ENCODE results near the gene KCNK4.

The KCNK4 gene

DNA sequence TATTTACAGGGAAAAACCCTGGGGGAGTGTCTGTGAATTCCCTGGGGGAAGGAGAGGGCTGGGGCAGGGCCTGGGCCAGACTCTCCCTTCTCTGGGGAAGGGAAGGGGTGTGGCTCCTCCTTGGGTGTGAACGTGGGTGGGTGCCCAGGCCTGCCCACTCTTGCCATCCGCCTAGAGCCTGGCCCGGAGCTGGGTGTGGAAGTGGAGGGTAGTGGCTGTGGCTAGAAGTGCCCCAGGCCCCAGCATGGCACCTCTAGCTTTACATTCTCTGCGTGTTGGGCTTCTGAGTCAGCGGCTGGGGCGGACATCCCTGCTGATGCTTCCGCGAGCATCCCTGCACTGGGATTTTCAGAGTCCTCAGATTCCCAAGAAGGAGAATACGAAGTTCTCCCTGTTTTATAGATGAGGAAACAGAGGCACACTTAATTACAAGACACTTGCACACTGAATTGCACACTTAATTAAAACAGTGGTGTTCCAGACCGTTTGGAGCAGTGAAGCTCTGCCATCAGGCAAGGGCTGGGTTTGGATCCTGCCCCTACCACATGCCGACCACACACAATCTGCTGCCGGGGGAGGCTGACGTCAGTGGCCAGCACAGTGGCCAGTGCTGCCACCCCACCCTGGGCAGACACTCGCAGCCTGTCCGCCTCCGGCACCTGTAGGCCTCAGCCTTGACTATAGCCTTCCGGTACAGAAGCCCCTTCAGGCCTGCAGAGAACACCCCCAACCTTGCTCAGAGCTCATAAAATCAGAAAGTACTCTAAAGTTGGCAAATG lies 14.3 kb upstream of the KCNK4 start:
- H3K9ac ChIP-seq (ENCODE audit: low read depth, low read length) = peak overlapping the region; percentile 16
- H3K4me1 ChIP-seq (ENCODE audit: control insufficient read depth, insufficient read depth, low read length) = peaks cover 12% of the 10 kb centered on the region
- H3K4me2 ChIP-seq (ENCODE audit: low read length) = peak overlapping the region; percentile 25
- H3K9me3 ChIP-seq (replicated peaks; ENCODE audit: low read length) = no peaks in the 10 kb centered on the region
- peaks cover 9% of the 10 kb centered on the region for H3K36me3 ChIP-seq (ENCODE audit: insufficient read depth, low read length)
- H3K4me3 ChIP-seq (ENCODE audit: low read length) = no peak overlapping the region
- H3K27me3 ChIP-seq (ENCODE audit: control insufficient read depth, insufficient read depth, low read length) = no peaks in the 10 kb centered on the region

DNA sequence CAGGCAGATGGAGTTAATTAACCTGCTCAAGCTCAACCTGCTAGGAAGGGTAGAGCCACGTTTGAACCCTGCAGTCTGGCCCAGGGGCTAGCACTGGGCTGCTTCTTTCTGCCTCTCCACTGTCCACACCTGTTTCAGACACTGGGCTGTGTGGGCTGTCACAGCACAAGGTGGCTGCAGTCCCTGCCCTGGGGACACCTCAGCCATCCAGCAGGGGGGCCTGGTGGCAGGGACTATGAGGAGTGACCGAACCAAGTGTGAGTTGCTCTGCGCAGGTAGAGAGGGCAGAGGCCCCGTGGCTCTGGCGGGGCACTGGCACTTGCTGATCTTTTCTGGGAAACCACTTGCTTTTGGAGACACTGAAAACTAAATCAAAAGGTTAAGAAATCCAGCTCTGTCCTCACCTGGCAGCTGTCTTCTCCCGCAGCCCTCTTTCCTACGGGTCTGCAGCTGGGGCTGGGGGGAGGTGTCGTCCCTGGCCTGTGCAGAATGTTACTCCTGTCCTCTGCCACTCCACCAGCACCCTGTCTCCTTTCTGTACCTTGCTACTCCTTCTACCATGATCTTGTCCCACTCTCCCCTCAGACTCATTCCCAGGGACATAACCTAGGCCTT lies 12.4 kb upstream of the KCNK4 start:
- H3K4me3 ChIP-seq (ENCODE audit: low read length) = no peak overlapping the region
- H3K9ac ChIP-seq (ENCODE audit: low read depth, low read length) = no peak overlapping the region
- no peak overlapping the region for H3K4me2 ChIP-seq (ENCODE audit: low read length)
- H3K36me3 ChIP-seq (ENCODE audit: insufficient read depth, low read length) = peaks cover 9% of the 10 kb centered on the region
- peaks cover 11% of the 10 kb centered on the region for H3K4me1 ChIP-seq (ENCODE audit: control insufficient read depth, insufficient read depth, low read length)
- no peaks in the 10 kb centered on the region for H3K27me3 ChIP-seq (ENCODE audit: control insufficient read depth, insufficient read depth, low read length)
- no peaks in the 10 kb centered on the region for H3K9me3 ChIP-seq (replicated peaks; ENCODE audit: low read length)

DNA sequence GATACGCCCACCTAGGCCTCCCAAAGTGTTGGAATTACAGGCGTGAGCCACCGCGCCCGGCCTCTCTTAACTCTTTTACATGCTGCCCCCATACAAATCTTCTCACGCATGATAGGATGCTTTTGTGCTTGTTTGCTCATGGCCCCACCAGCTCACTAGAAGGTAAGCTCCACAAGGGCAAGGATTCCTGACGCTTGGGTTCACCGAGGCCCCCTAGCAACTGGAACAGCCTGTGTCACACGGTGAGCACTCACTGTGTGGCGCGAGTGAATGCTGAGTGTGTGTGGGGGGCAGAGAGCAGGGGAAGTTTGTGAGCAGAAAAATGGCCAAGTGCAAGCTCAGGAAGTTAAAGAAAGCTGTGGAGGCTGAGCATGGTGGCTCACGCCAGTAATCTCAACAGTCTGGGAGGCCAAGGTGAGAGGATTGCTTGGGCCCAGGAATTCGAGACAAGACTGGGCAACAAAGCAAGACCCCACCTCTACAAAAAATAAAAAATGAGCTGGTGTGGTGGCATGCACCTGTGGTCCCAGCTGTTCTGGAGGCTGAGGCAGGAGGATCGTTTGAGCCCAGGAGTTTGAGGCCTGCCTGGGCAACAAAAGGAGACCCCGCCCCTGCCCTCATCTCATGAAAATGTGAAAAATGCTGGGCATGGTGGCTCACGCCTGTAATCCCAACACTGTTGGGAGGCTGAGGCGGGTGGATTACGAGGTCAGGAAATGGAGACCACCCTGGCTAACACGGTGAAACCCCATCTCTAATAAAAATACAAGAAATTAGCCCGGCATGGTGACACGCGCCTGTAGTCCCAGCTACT lies 8.9 kb upstream of the KCNK4 start:
- Histone ChIP-seq H3K36me3 (ENCODE audit: insufficient read depth, low read length) (peaks cover 4% of the 10 kb centered on the region), H3K4me2 (ENCODE audit: low read length) (no peak overlapping the region), H3K4me1 (ENCODE audit: control insufficient read depth, insufficient read depth, low read length) (peaks cover 20% of the 10 kb centered on the region), H3K9me3 (replicated peaks; ENCODE audit: low read length) (no peaks in the 10 kb centered on the region), H3K4me3 (ENCODE audit: low read length) (no peak overlapping the region), H3K9ac (ENCODE audit: low read depth, low read length) (no peak overlapping the region), H3K27me3 (ENCODE audit: control insufficient read depth, insufficient read depth, low read length) (no peaks in the 10 kb centered on the region)

- no peaks in the 10 kb centered on the region for H3K27me3 ChIP-seq (ENCODE audit: control insufficient read depth, insufficient read depth, low read length)
- H3K36me3 ChIP-seq (ENCODE audit: insufficient read depth, low read length) = no peaks in the 10 kb centered on the region
- H3K4me1 ChIP-seq (ENCODE audit: control insufficient read depth, insufficient read depth, low read length) = peaks cover 20% of the 10 kb centered on the region
- H3K9me3 ChIP-seq (replicated peaks; ENCODE audit: low read length) = no peaks in the 10 kb centered on the region
- no peak overlapping the region for H3K4me3 ChIP-seq (ENCODE audit: low read length)
- peak overlapping the region; percentile 99 for H3K4me2 ChIP-seq (ENCODE audit: low read length)
- no peak overlapping the region for H3K9ac ChIP-seq (ENCODE audit: low read depth, low read length)
Measured at GRCh38 chr11:64283092-64283491, 8.0 kb upstream of the KCNK4 start.

DNA sequence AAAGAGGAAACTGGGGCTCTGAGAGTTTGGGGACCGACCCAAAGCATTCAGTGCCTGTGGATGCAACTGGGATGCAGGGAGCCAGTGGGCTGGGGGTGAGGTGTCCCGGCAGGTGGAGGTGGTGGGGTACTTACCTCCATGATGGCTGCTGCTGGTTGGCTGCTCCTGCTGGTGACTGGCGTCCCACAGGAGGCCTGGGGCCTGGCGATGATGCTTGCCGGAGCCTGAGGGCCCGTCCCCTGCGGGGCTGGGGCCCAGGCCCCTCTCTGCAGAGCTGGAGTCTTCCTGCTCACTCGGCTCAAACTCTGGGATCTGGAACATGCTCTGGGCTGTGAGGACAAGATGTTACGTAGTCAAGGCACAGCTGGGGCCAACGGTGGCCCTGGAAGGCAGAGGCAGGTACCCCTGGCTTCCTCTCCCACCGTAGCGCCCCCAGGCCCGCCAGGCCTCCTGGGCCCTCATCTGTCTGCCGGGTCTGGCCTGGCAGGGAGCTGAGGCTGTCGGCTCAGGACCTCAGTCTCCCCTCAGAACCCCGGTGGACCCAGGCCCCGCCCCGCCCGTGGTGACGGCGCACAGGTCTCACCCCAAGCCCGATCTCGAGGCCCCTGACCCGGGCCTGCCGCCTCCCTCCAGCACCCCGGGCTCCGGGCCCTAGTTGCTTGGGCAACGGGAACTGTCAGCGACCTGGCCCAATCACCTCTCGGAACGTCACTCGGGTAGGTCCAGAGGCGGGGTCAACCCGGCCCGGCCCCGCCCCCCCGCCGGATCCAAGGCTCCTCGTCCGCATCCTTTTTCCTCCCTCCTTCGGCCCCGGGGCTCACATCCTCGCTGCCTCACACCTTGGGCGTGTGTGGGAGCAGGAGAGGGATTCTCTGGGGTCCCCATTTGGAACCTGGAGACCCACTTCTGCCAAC lies 6.8 kb upstream of the KCNK4 start, which contains the start of gene BAD:
BAD (minus strand) TSS at position 618 of the 914 bp plus-strand sequence; CDS start at position 321, 297 bp downstream.
- no peaks in the 10 kb centered on the region for H3K27me3 ChIP-seq (ENCODE audit: control insufficient read depth, insufficient read depth, low read length)
- H3K9me3 ChIP-seq (replicated peaks; ENCODE audit: low read length) = no peaks in the 10 kb centered on the region
- H3K4me1 ChIP-seq (ENCODE audit: control insufficient read depth, insufficient read depth, low read length) = peaks cover 20% of the 10 kb centered on the region
- peak within 1 kb of the TSS; percentile 99 for H3K4me2 ChIP-seq (ENCODE audit: low read length)
- peak within 1 kb of the TSS; percentile 84 for H3K4me3 ChIP-seq (ENCODE audit: low read length)
- H3K9ac ChIP-seq (ENCODE audit: low read depth, low read length) = peak within 1 kb of the TSS; percentile 88
- no peaks in the 10 kb centered on the region for H3K36me3 ChIP-seq (ENCODE audit: insufficient read depth, low read length)

DNA sequence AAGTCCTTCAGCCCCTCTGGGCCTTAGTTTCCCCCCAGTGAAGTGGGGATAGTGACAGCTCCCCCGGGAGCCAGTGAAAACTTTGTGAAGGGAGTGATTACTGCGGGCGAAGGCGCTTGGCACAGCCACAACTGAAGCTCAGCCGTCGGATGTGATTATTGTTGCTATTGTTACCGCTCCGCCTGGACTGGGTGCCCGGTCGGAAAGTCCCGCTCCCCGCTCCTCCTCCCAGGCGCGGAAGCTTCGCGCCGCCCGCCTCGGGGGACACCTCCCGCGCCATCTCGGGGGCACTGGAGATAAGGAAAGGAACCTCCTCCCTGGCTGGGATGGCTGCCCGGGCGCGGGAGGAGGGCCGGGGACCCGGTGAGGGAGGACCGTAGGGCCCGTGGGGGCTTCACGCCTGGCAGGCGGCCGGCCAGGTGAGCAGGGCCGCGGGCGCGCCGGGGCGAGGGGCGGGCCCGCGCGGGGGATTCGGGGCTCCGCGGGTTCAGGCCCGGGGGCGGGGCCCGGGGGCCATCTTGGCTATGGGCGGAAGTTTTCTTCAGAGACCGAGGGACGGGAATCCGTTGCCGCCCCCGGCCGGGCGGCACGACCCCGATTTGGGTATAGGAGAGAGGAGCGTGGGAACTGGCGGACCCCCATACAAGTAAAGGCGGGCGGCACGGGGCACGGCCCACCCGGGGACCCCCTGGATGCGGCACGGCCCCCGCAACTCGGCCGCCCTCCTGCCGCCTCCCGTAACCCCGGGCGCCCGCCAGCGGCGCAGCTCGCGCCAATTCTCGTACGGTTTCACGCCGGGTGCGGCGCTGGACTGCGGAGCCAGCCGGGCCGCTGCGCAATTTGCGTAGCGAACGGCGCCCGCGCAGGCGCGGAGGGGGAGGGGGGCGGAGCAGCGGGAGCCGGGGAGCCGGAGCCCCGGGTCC lies 5.9 kb upstream of the KCNK4 start, which contains the start of gene GPR137:
GPR137 (plus strand) TSS at position 887 of the 923 bp plus-strand sequence. CDS start 677 bp downstream, outside the sequence.
- H3K4me2 ChIP-seq (ENCODE audit: low read length) = peak within 1 kb of the TSS; percentile 99
- H3K27me3 ChIP-seq (ENCODE audit: control insufficient read depth, insufficient read depth, low read length) = peaks cover 1% of the 10 kb centered on the region
- H3K9me3 ChIP-seq (replicated peaks; ENCODE audit: low read length) = no peaks in the 10 kb centered on the region
- peaks cover 20% of the 10 kb centered on the region for H3K4me1 ChIP-seq (ENCODE audit: control insufficient read depth, insufficient read depth, low read length)
- H3K36me3 ChIP-seq (ENCODE audit: insufficient read depth, low read length) = no peaks in the 10 kb centered on the region
- peak within 1 kb of the TSS; percentile 84 for H3K4me3 ChIP-seq (ENCODE audit: low read length)
- H3K9ac ChIP-seq (ENCODE audit: low read depth, low read length) = peak within 1 kb of the TSS; percentile 88

DNA sequence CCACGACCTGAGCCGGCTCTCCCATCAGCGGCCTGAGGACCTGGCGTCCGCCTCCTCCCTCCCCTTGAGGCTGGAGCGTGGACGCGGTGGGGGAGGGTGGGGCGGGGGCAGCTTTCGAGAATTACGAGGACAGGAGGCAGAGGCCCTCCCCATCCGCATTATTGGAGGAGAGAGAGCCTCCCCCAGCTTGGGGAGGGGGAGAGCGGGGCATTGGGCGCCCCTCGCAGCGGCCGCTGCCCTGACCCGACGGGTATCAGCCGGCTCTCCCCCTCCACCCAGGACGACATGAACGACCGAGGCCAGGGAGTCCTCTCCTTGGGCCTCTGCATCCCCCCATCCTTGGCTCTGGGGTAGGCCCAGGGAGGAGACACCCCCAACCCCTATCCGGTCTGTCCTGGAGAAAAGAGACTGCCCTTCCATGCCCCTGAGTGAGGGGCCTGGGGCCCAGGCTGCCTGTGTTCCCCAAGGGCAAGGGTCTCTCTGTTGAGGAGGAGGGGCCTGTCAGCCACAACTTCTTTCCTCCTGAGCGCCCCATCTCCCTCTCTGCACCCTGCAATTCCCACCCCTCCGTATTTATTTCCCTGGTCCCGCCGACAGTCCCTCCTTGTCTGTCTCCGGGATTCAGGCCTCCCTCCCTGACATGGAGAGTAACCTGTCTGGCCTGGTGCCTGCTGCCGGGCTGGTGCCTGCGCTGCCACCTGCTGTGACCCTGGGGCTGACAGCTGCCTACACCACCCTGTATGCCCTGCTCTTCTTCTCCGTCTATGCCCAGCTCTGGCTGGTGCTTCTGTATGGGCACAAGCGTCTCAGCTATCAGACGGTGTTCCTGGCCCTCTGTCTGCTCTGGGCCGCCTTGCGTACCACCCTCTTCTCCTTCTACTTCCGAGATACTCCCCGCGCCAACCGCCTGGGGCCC lies 5.0 kb upstream of the KCNK4 start:
- peaks cover 20% of the 10 kb centered on the region for H3K4me1 ChIP-seq (ENCODE audit: control insufficient read depth, insufficient read depth, low read length)
- peak overlapping the region; percentile 99 for H3K4me2 ChIP-seq (ENCODE audit: low read length)
- no peaks in the 10 kb centered on the region for H3K36me3 ChIP-seq (ENCODE audit: insufficient read depth, low read length)
- peak overlapping the region; percentile 84 for H3K4me3 ChIP-seq (ENCODE audit: low read length)
- H3K27me3 ChIP-seq (ENCODE audit: control insufficient read depth, insufficient read depth, low read length) = peaks cover 11% of the 10 kb centered on the region
- H3K9ac ChIP-seq (ENCODE audit: low read depth, low read length) = peak overlapping the region; percentile 88
- H3K9me3 ChIP-seq (replicated peaks; ENCODE audit: low read length) = no peaks in the 10 kb centered on the region

DNA sequence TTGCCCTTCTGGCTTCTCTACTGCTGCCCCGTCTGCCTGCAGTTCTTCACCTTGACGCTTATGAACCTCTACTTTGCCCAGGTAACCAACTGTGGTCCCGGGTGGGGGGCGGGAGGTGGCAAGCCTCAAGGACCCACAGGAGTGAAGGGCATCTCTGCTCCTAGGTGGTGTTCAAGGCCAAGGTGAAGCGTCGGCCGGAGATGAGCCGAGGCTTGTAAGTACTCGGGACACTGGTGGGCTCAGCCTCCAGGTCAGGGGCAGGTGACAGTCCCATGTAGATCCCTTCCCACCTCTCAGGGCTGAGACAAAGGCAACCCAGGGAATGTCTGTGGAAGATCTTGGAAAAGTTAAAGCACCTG lies 4.3 kb upstream of the KCNK4 start:
- Histone ChIP-seq H3K36me3 (ENCODE audit: insufficient read depth, low read length) (no peaks in the 10 kb centered on the region), H3K27me3 (ENCODE audit: control insufficient read depth, insufficient read depth, low read length) (peaks cover 16% of the 10 kb centered on the region), H3K9me3 (replicated peaks; ENCODE audit: low read length) (no peaks in the 10 kb centered on the region), H3K4me1 (ENCODE audit: control insufficient read depth, insufficient read depth, low read length) (peaks cover 21% of the 10 kb centered on the region), H3K4me2 (ENCODE audit: low read length) (no peak overlapping the region), H3K4me3 (ENCODE audit: low read length) (no peak overlapping the region), H3K9ac (ENCODE audit: low read depth, low read length) (no peak overlapping the region)

DNA sequence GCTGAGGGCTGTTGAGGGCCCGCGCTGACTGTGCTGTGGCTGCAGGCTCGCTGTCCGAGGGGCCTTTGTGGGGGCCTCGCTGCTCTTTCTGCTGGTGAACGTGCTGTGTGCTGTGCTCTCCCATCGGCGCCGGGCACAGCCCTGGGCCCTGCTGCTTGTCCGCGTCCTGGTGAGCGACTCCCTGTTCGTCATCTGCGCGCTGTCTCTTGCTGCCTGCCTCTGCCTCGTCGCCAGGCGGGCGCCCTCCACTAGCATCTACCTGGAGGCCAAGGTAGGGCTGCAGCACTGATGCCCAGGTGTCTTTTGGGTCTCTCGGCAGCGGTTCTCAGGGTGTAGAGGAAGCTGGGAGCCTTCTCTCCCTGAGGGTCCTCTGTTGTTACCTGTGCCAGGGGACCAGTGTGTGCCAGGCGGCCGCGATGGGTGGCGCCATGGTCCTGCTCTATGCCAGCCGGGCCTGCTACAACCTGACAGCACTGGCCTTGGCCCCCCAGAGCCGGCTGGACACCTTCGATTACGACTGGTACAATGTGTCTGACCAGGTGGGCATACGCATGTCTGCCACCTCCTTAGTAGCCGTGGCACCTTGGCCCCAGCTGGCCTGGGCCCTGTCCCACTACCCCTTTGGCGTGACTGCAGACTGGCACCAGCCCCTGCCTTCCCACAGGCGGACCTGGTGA lies 3.3 kb upstream of the KCNK4 start:
- no peak overlapping the region for H3K4me3 ChIP-seq (ENCODE audit: low read length)
- H3K4me2 ChIP-seq (ENCODE audit: low read length) = no peak overlapping the region
- no peaks in the 10 kb centered on the region for H3K36me3 ChIP-seq (ENCODE audit: insufficient read depth, low read length)
- H3K9ac ChIP-seq (ENCODE audit: low read depth, low read length) = no peak overlapping the region
- H3K27me3 ChIP-seq (ENCODE audit: control insufficient read depth, insufficient read depth, low read length) = peaks cover 27% of the 10 kb centered on the region
- H3K9me3 ChIP-seq (replicated peaks; ENCODE audit: low read length) = no peaks in the 10 kb centered on the region
- H3K4me1 ChIP-seq (ENCODE audit: control insufficient read depth, insufficient read depth, low read length) = peaks cover 28% of the 10 kb centered on the region

Data from skeletal muscle satellite cell (primary cell).